OCI-LY7 (cell line): ENCODE data around the gene DOCK7. TPM values are rescaled to one million over a fixed set of nuclear protein-coding genes. Genes with fewer than 3 reads are reported as not detected.

Source experiments
- BruUV-seq: library from RNA; stranded (reverse); fragments of 400-500 nt; replicated peaks from 2 replicates; lab custom pipeline; 2021; lab: Mats Ljungman, UMichigan
- CTCF ChIA-PET: fragments of 300-600 bp; sonication (Branson Sonifier 250); formaldehyde crosslinking; loops from one replicate; lab custom pipeline; 2022; ENCODE audit warnings: antibody characterized with exemption; ENCODE audit not compliant: unreplicated experiment; lab: Charles Lee
- POLR2A ChIA-PET: fragments of 300-600 bp; sonication (Branson Sonifier 250); formaldehyde crosslinking; loops from one replicate; lab custom pipeline; 2022; ENCODE audit warnings: antibody characterized with exemption; lab: Charles Lee
- DNase-seq: peaks from one replicate; pipeline ENCODE4 v3.0.0-alpha.2; 2015; ENCODE audit warnings: low spot score
- H2AFZ ChIP-seq: fragments of 200-600 bp; sonication (generic), shearing (Covaris generic); 2 replicates; pipeline ENCODE4 v1.6.1; 2014; ENCODE audit warnings: mild to moderate bottlenecking, antibody characterized with exemption, low read length, moderate library complexity
- H3K27ac ChIP-seq: fragments of 200-600 bp; sonication (generic); 2 replicates; pipeline ENCODE4 v1.5.1; 2014; ENCODE audit warnings: mixed run types, low read depth, mild to moderate bottlenecking, moderate library complexity, low read length, inconsistent platforms; ENCODE audit not compliant: poor library complexity, severe bottlenecking
- H3K36me3 ChIP-seq: fragments of 200-600 bp; sonication (generic); 2 replicates; pipeline ENCODE4 v1.6.1; 2014; ENCODE audit warnings: mild to moderate bottlenecking, antibody characterized with exemption, low read length, moderate library complexity, mixed read lengths; ENCODE audit not compliant: insufficient read depth
- H3K4me1 ChIP-seq: fragments of 200-600 bp; sonication (generic); 2 replicates; pipeline ENCODE4 v1.5.1; 2014; ENCODE audit warnings: mild to moderate bottlenecking, low read length; ENCODE audit not compliant: insufficient read depth, poor library complexity, severe bottlenecking
- H3K4me2 ChIP-seq: fragments of 200-600 bp; sonication (generic); 2 replicates; pipeline ENCODE4 v1.6.1; 2014; ENCODE audit warnings: mild to moderate bottlenecking, low read length
- H3K4me3 ChIP-seq: fragments of 200-600 bp; sonication (generic); 2 replicates; pipeline ENCODE4 v1.5.1; 2014; ENCODE audit warnings: mild to moderate bottlenecking, low read depth, low read length; ENCODE audit not compliant: poor library complexity, severe bottlenecking
- H3K79me2 ChIP-seq: fragments of 200-600 bp; sonication (generic); 2 replicates; pipeline ENCODE4 v1.6.1; 2016; ENCODE audit warnings: low read depth, mild to moderate bottlenecking, low read length, moderate library complexity, mixed read lengths; ENCODE audit not compliant: insufficient read depth
- H3K9me2 ChIP-seq: fragments of 200-600 bp; sonication (generic); 2 replicates; pipeline ENCODE4 v1.6.1; 2016; ENCODE audit warnings: mild to moderate bottlenecking, low read length, mixed read lengths; ENCODE audit not compliant: insufficient read depth
- H3K9me3 ChIP-seq: fragments of 200-600 bp; sonication (generic); 2 replicates; pipeline ENCODE4 v1.6.1; 2014; ENCODE audit warnings: mild to moderate bottlenecking, mixed run types, low read length, mixed read lengths
- H4K20me1 ChIP-seq: fragments of 200-600 bp; sonication (generic); 2 replicates; pipeline ENCODE4 v1.6.1; 2014; ENCODE audit warnings: mild to moderate bottlenecking, antibody characterized with exemption, low read length, moderate library complexity, mixed read lengths; ENCODE audit not compliant: insufficient read depth
- EZH2phosphoT487 ChIP-seq: fragments of 200-600 bp; sonication (generic); IDR thresholded peaks from 2 replicates; pipeline ENCODE4 v1.6.1; 2018; ENCODE audit warnings: low read depth, borderline replicate concordance, mild to moderate bottlenecking, mixed run types, antibody characterized with exemption, low read length, moderate library complexity, mixed read lengths
- intact Hi-C: fragments of 100-400 bp; cut with micrococcal nuclease; formaldehyde crosslinking; loops from one replicate; pipeline ENCODE4 v1.10.0; 2022; ENCODE audit not compliant: unreplicated experiment
- total RNA-seq, 2 experiments: library from RNA; depleted of rRNA in 1 of 2; stranded (reverse); fragments of >200 nt in 1 of 2; shearing (Covaris generic) in 1 of 2; gene quantifications; 2 replicates each; pipeline ENCODE4 v1.2.3, GENCODE V29; 2014 to 2022
- TF ChIP-seq, protein P1 (sequence below): fragments of 200-600 bp; sonication (generic); conservative IDR thresholded peaks from 2 replicates; pipeline ENCODE4 v1.5.1; 2014; ENCODE audit warnings: mild to moderate bottlenecking, antibody characterized with exemption, low read length, moderate library complexity, mixed read lengths

DOCK7 gene
- total RNA-seq, 2 experiments from 2014 or later: 19.5 to 20.3 TPM

DNA sequence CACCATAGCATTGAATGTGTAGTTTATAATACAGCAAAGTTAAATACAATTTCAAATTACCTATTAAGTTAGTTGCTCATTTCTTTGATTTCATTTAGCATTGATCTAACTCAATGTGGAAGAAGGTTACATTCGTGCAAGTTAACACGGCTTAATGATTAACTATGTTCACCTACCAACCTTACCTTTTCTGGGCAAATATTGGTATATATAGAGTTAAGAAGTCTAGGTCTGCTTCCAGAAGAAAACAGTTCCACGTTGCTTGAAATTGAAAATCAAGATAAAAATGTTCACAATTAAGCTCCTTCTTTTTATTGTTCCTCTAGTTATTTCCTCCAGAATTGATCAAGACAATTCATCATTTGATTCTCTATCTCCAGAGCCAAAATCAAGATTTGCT, 90.9 kb downstream of the DOCK7 start, which contains the start of gene ANGPTL3:
Gene ANGPTL3 (plus strand): TSS at position 240 of the 400 bp plus-strand sequence. CDS start 47 bp downstream, at position 287.
- Histone ChIP-seq H3K4me2 (no peak within 1 kb of the TSS), H3K4me3 (no peak within 1 kb of the TSS), H4K20me1 (peaks cover 4% of the 10 kb centered on the region; the same call in 1 of the 2 replicates), H3K79me2 (no peaks in the 10 kb centered on the region), H3K4me1 (no peaks in the 10 kb centered on the region), H3K27ac (no peak within 1 kb of the TSS), H2AFZ (no peak within 1 kb of the TSS), H3K9me2 (no peaks in the 10 kb centered on the region), H3K9me3 (no peaks in the 10 kb centered on the region), H3K36me3 (no peaks in the 10 kb centered on the region)
- no peak for TF ChIP-seq EZH2phosphoT487
- TF ChIP-seq, protein P1, sequence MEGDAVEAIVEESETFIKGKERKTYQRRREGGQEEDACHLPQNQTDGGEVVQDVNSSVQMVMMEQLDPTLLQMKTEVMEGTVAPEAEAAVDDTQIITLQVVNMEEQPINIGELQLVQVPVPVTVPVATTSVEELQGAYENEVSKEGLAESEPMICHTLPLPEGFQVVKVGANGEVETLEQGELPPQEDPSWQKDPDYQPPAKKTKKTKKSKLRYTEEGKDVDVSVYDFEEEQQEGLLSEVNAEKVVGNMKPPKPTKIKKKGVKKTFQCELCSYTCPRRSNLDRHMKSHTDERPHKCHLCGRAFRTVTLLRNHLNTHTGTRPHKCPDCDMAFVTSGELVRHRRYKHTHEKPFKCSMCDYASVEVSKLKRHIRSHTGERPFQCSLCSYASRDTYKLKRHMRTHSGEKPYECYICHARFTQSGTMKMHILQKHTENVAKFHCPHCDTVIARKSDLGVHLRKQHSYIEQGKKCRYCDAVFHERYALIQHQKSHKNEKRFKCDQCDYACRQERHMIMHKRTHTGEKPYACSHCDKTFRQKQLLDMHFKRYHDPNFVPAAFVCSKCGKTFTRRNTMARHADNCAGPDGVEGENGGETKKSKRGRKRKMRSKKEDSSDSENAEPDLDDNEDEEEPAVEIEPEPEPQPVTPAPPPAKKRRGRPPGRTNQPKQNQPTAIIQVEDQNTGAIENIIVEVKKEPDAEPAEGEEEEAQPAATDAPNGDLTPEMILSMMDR: no peak
- no TSS peak for BruUV-seq
- no peak for DNase-seq
- intact Hi-C loops: no loop called here
- CTCF ChIA-PET: no interaction called here
- POLR2A ChIA-PET: no interaction called here

DNA sequence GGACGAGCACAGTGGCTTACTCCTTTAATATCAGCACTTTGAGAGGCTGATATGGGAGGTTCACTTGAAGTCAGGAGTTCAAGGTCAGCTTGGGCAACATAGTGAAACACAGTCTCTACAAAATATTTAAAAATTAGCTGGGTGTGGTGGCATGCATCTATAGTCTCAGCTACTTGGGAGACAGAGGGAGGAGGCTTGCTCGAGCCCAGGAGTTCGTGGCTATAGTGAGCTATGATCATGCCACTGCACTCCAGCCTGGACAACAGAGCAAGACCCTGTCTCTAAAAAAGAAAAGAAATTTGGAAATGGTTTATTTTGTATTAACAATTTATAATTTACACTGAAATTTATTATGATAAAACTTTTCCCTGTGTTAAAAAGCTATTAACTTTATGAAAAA, 92.5 kb downstream of the DOCK7 start:
- H3K9me3 ChIP-seq: no peaks in the 10 kb centered on the region
- TF ChIP-seq, protein P1: no peak
- TF ChIP-seq EZH2phosphoT487: no peak
- H2AFZ ChIP-seq: no peak overlapping the region
- no peak overlapping the region for H3K4me2 ChIP-seq
- no peaks in the 10 kb centered on the region for H3K9me2 ChIP-seq
- POLR2A ChIA-PET: interaction anchor here (0.8 kb wide), 1 partner anchor 14 kb away, joined by 5 read pairs; no protein-coding TSS in a partner anchor
- CTCF ChIA-PET: no interaction called here
- BruUV-seq: no TSS peak
- H3K4me3 ChIP-seq: no peak overlapping the region
- H3K27ac ChIP-seq: no peak overlapping the region
- no peaks in the 10 kb centered on the region for H3K79me2 ChIP-seq
- DNase-seq: no peak
- H3K4me1 ChIP-seq: no peaks in the 10 kb centered on the region
- intact Hi-C loops: no loop called here
- no peaks in the 10 kb centered on the region for H3K36me3 ChIP-seq
- peaks cover 4% of the 10 kb centered on the region; the same call in 1 of the 2 replicates for H4K20me1 ChIP-seq

DNA sequence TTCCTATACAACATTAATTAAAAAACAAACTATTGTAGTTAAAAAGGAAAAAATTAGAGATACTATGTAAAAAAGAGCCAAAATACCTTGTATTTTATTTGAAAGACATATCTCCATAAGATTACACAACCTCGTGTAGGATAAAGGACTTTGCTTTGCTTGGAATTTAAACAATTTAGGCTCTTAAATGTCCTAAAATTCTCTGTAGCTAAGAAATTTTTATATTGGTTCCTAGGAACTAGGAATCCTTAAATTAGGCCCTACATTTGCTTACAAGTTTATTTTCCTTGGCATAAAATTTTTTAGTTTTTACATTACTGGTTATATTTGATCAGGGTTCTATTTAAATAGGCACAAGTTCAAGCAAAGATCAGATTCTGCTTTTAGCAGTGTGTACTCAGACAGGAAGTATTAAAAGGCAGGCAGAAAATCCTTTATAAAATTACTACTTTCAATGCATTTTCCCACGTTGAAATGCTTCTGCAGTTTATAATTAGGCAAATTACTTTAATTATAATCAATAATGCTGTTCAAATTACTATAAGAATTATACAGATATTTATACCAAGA, 94.3 kb downstream of the DOCK7 start:
- ChIA-PET POLR2A (interaction anchor here (0.5 kb wide), 1 partner anchor 183 kb away, joined by 3 read pairs; no protein-coding TSS in a partner anchor), CTCF (no interaction called here)
- Histone ChIP-seq H2AFZ (no peak overlapping the region), H3K9me3 (no peaks in the 10 kb centered on the region), H3K4me2 (no peak overlapping the region), H3K9me2 (no peaks in the 10 kb centered on the region), H3K79me2 (no peaks in the 10 kb centered on the region), H3K4me1 (no peaks in the 10 kb centered on the region), H4K20me1 (peaks cover 4% of the 10 kb centered on the region; the same call in 1 of the 2 replicates), H3K36me3 (no peaks in the 10 kb centered on the region), H3K4me3 (no peak overlapping the region), H3K27ac (no peak overlapping the region)
- DNase-seq: no peak
- intact Hi-C loops: no loop called here
- no TSS peak for BruUV-seq
- no peak for TF ChIP-seq EZH2phosphoT487
- TF ChIP-seq, protein P1: no peak
